Measurements from ENCODE around the gene CES5A.

GRCh38 chr16:55828680-55829079 is 46.5 kb downstream of the CES5A start:
- TF ChIP-seq EP300 (IDR thresholded peaks at IDR 0.05) (no peak), CTCF (IDR thresholded peaks at IDR 0.05) (no peak), POLR2A (IDR thresholded peaks at IDR 0.05) (no peak)
